GM12874 (cell line): ENCODE data around the gene NT5DC3.

Experiments used
- TF ChIP-seq, protein P1 (sequence below): IDR thresholded peaks from 2 replicates; pipeline ENCODE4 v1.5.1; 2011; ENCODE audit warnings: low read depth, mild to moderate bottlenecking, control low read depth, low read length, moderate library complexity; ENCODE audit not compliant: insufficient read depth

The NT5DC3 gene

DNA sequence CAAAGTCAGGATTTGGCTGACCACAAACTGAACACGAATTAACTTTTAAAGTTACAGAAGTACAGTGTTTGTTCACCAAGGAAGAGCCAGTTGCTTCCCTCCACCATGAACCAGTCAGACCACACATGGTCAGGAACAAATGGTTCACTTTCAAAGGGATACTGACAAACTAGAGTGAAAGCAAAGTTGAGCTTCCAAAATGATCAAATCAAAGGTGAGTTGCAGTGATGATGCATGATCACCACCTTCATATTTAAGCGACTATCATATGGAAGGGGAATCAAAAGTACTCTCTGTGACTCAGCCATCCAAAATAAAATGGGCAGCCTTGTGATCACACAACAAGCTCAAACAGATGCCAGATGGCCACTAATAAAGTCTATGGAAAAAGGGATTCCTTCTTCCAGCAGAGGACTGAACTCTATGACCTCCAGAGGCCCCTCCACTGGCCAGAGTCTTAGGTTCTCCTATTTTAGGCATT is 13.1 kb downstream of the NT5DC3 start:
- TF ChIP-seq, protein P1, sequence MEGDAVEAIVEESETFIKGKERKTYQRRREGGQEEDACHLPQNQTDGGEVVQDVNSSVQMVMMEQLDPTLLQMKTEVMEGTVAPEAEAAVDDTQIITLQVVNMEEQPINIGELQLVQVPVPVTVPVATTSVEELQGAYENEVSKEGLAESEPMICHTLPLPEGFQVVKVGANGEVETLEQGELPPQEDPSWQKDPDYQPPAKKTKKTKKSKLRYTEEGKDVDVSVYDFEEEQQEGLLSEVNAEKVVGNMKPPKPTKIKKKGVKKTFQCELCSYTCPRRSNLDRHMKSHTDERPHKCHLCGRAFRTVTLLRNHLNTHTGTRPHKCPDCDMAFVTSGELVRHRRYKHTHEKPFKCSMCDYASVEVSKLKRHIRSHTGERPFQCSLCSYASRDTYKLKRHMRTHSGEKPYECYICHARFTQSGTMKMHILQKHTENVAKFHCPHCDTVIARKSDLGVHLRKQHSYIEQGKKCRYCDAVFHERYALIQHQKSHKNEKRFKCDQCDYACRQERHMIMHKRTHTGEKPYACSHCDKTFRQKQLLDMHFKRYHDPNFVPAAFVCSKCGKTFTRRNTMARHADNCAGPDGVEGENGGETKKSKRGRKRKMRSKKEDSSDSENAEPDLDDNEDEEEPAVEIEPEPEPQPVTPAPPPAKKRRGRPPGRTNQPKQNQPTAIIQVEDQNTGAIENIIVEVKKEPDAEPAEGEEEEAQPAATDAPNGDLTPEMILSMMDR: no peak

DNA sequence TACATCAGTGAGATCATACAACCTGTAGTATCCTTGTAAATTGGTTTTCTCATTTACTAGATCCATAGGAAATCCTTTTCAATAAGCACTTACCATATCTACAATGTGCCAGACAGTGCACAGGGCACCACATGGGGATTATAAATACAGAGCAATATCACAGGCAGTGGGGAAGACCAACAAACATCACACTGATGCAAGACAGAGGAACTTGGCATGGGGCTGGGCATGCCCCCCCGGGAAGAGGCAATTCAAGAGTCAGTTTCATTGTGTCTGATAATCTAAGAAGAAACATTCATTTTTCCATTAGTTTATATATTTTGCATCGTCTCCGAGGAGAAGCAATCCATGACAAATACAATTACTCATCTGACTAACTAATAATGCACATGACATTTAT is 16.2 kb downstream of the NT5DC3 start:
- TF ChIP-seq, protein P1: no peak

DNA sequence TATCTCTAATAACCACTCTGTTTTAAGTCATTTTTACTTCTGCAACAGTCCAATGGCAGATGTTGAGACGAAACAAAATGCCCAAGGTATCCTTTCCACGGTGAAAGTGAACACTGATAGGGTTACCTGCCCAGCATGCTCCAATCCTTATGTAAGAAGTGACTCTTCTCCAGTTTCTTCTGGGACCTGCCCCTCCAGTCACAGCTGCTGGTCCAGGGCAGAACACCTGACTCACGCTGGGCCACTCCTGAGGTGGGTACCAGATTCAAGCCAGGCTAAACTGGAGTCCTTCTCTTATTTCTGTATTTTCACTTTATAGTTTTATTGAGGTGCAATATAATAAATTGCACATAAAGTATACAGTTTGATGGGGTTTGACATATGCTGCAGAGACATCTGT is 16.7 kb downstream of the NT5DC3 start:
- TF ChIP-seq, protein P1: no peak

DNA sequence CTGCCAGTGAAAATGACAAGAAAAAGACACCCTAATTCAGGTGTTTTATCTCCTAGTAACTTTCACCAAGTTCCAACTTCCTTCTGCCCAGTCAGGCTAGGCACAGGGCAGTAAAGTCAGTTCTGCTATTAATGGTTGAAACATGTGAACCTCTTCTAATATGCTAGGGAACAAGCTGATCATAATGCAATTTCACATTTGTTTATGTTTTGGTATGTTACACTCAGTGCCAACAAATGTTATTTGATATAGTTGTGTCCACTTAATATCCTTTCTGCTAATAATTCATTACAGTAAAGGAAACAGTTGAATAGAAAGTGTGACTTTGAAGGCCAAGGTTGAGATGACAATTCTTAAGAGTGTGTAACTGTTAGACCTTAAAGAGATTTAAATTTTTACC is 17.2 kb downstream of the NT5DC3 start:
- TF ChIP-seq, protein P1: no peak

DNA sequence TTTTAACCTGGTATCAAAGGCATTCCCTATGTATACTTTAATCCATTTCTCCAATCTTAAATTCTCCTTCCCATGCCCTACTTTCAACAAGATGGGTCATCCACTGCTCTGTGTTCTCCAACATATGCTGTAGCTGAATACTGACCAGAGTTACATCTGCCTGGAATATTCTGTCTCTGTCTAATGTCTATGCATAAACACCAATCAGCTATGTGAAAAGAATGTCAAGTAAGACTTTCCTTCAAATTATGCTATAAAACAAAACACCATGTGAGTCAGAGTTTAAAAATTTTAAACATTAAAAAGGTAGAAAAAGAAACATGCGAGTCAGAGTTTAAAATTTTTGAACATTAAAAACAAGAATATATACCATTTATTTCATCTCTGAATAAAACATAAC is 19.3 kb downstream of the NT5DC3 start:
- TF ChIP-seq, protein P1: no peak

DNA sequence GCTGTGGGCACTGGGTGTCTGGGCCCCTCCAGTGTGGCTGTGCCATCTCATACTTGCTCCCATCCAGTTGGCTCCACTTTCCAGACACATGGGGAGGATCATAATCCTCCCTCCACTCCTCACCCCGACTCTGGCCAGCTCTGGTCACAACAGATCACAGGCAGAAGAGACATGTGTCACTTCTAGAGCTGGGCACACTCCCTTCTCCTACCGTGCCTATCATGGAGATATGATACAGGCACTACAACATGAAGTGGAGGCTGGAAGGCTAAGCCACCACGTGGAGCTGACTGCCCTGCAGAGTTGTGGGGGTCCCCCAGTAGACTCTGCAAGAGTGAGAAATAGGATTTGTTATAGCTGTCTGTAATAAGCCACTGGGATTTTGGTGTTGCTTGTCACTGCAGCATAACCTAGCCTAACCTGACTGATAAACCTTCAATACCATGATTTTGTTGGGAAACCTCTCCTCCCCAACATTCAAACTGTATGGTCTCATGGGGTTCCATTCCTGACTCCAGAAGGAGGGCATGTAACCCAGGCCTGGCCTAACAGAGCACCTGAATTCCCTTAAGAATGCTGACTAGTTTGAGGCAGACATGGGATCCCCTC is 20.0 kb downstream of the NT5DC3 start:
- TF ChIP-seq, protein P1: no peak

DNA sequence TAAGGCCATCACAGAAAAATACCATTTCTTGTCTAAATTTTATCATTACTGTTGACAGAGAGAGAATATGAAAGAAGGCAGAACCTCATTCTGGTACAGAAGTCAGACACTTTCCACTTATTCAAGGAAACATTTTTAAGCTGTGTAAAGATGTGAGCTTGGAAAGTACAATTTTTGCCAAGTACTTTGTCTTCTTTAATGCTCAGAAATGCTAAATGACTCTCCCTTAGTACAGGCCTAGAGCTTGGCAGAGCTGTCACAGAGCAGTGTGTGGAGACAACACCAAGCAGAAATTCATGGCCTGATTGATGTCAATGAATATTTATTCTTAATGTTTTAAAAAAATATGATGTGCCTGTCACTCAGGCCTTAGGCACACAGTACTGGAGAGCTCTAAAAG is 20.7 kb downstream of the NT5DC3 start:
- TF ChIP-seq, protein P1: no peak
